ENCODE measurements around the gene PKP3. TPM values are rescaled to one million over a fixed set of nuclear protein-coding genes. Genes with fewer than 3 reads are reported as not detected.
"Not testable (repeated sequence)": the region's sequence is repeated elsewhere in the genome, so short reads cannot be mapped to it uniquely, and the experiment has no call there.

Gene PKP3
- total RNA-seq, 4 donors from 2014 or later, result 0.46 to 5.1 (median 1.5) TPM; not detected in 1

DNA sequence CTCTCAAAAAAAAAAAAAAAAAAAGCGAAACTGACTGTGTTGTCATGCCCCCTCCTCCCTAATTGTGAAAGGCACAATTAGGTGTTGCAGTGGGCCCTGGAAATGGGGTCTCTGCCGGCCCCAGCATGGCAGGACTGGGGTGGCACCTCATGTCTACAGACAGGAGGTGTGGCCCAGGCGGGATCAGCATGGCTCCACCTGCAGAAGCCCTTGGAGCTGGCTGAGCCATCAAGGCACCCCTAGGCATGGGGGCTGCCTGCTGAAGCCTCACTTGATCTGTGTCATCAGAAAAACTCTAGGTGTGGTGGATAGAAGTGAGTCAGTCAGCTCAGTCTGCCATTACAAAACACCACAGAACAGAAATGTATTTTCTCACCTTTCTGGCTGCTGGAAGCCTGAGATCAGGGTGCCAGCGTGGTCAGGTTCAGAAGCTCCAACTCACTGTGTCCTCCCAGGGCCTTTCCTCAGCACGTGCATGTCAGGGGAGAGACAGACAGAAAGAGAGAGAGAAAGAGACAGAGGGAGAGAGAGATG is 34.8 kb upstream of the PKP3 start:
- Histone ChIP-seq H3K9me3 (no peaks in the 10 kb centered on the region), H3K27me3 (no peaks in the 10 kb centered on the region), H3K36me3 (no peaks in the 10 kb centered on the region), H3K4me3 (no peak overlapping the region), H3K4me1 (peaks cover 0 to 5% of the 10 kb centered on the region in 2 donors), H3K27ac (no peak overlapping the region)
- TF ChIP-seq, protein P1, sequence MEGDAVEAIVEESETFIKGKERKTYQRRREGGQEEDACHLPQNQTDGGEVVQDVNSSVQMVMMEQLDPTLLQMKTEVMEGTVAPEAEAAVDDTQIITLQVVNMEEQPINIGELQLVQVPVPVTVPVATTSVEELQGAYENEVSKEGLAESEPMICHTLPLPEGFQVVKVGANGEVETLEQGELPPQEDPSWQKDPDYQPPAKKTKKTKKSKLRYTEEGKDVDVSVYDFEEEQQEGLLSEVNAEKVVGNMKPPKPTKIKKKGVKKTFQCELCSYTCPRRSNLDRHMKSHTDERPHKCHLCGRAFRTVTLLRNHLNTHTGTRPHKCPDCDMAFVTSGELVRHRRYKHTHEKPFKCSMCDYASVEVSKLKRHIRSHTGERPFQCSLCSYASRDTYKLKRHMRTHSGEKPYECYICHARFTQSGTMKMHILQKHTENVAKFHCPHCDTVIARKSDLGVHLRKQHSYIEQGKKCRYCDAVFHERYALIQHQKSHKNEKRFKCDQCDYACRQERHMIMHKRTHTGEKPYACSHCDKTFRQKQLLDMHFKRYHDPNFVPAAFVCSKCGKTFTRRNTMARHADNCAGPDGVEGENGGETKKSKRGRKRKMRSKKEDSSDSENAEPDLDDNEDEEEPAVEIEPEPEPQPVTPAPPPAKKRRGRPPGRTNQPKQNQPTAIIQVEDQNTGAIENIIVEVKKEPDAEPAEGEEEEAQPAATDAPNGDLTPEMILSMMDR (IDR thresholded peaks at IDR 0.05), result no peak
- no peak for TF ChIP-seq POLR2A (IDR thresholded peaks at IDR 0.05)
- intact Hi-C loops (cut with DNase I; ENCODE audit: low total_unique reads), result no loop called here
- peak in 1 of 2 donors; percentile 8 for DNase-seq

DNA sequence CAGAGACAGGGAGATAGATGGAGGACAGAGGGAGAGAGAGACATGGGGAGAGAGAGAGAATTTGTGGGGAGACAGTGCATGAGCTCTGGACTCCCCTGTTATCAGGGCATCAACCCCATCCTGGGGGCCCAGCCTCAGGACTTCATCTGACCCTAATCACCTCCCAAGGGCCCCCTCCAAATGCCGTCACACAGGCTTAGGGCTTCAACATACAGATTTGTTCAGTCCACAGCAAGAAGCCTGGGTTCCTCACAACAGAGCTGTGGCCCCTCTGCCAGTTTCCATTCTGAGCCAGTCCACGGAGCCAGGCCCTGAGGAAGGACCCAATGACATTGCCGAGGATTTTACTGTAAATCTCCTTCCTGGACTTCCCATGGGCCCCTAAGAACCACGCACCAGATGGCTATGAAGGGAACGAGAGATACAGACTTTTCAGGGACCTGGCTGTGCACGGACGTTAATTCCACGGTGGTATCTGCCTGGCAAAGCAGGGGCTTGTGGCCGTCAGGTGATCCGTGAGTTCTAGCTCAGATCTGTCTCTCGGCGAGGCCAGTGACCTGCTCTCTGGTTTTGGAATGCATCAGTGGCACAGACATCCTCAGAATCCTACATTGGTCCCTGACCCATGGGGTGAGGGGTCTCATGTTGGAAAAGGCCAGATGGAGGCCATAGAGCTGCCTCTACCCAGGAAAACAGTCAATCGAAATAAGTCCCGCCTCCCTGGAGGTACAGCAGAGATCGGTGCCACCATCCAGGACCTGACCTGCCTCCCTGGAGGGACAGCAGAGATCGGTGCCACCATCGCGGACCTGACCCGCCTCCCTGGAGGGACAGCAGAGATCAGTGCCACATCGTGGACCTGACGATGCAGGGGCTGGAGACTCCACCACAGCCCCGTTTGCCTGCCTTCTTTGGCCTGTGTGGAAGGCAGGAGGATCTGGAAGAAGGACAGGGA is 33.4 kb upstream of the PKP3 start:
- intact Hi-C loops (cut with DNase I; ENCODE audit: low total_unique reads), result no loop called here
- no peaks in the 10 kb centered on the region for H3K36me3 ChIP-seq
- no peak overlapping the region for H3K4me3 ChIP-seq
- H3K27ac ChIP-seq, result no peak overlapping the region
- H3K27me3 ChIP-seq, result no peaks in the 10 kb centered on the region
- H3K9me3 ChIP-seq, result no peaks in the 10 kb centered on the region
- peak in 1 of 2 donors; percentile 22 for DNase-seq
- peaks cover 0 to 2% of the 10 kb centered on the region in 2 donors for H3K4me1 ChIP-seq
- no peak for TF ChIP-seq POLR2A (IDR thresholded peaks at IDR 0.05)
- TF ChIP-seq, protein P1 (IDR thresholded peaks at IDR 0.05), result no peak

DNA sequence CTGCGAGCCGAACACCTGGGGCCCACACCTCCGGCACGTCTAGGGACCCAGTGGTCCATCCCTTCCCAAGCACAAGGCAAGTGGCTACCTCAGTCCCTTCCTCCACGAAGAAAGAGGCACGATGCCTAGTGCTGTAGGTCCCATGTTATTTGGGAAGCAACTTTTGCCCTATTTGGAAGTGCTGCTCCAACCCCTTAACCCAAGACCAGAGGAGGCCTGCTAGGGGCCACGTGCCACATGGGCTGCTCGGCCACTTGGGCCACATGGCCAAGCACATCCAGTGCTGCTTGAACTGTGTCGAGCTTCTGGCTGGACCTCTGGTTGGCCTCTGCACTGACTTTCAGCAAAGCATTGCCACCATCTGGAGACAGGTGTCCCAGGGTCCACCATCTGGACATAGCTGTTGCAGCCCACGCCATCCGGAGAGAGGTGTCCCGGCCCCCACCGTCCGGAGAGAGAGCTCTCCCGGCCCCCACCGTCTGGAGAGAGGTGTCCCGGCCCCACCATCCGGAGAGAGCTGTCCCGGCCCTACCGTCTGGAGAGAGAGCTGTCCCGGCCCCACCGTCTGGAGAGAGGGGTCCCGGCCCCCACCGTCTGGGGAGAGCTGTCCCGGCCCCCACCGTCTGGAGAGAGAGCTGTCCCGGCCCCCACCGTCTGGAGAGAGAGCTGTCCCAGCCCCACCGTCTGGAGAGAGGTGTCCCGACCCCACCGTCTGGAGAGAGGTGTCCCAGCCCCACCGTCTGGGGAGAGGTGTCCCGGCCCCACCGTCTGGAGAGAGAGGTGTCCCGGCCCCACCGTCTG is 31.2 kb upstream of the PKP3 start:
- Histone ChIP-seq H3K4me3 (no peak overlapping the region), H3K27me3 (peaks cover 0 to 4% of the 10 kb centered on the region in 2 donors), H3K27ac (no peak overlapping the region), H3K4me1 (no peaks in the 10 kb centered on the region), H3K36me3 (no peaks in the 10 kb centered on the region), H3K9me3 (no peaks in the 10 kb centered on the region)
- peak in 1 of 2 donors; percentile 14 for DNase-seq
- intact Hi-C loops (cut with DNase I; ENCODE audit: low total_unique reads), result no loop called here
- TF ChIP-seq POLR2A (IDR thresholded peaks at IDR 0.05), result no peak
- TF ChIP-seq, protein P1 (IDR thresholded peaks at IDR 0.05), result no peak

DNA sequence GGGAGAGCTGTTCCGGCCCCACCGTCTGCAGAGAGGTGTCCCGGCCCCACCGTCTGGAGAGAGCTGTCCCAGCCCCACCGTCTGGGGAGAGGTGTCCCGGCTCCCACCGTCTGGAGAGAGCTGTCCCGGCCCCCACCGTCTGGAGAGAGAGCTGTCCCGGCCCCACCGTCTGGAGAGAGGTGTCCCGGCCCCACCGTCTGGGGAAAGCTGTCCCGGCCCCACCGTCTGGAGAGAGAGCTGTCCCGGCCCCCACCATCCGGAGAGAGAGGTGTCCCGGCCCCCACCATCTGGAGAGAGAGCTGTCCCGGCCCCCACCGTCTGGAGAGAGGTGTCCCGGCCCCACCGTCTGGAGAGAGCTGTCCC is 30.6 kb upstream of the PKP3 start:
- H3K27me3 ChIP-seq; intact Hi-C loops (cut with DNase I; ENCODE audit: low total_unique reads); H3K4me1 ChIP-seq; H3K4me3 ChIP-seq; H3K9me3 ChIP-seq; H3K36me3 ChIP-seq; H3K27ac ChIP-seq: not testable (repeated sequence)
- peak in 1 of 2 donors; percentile 4 for DNase-seq

DNA sequence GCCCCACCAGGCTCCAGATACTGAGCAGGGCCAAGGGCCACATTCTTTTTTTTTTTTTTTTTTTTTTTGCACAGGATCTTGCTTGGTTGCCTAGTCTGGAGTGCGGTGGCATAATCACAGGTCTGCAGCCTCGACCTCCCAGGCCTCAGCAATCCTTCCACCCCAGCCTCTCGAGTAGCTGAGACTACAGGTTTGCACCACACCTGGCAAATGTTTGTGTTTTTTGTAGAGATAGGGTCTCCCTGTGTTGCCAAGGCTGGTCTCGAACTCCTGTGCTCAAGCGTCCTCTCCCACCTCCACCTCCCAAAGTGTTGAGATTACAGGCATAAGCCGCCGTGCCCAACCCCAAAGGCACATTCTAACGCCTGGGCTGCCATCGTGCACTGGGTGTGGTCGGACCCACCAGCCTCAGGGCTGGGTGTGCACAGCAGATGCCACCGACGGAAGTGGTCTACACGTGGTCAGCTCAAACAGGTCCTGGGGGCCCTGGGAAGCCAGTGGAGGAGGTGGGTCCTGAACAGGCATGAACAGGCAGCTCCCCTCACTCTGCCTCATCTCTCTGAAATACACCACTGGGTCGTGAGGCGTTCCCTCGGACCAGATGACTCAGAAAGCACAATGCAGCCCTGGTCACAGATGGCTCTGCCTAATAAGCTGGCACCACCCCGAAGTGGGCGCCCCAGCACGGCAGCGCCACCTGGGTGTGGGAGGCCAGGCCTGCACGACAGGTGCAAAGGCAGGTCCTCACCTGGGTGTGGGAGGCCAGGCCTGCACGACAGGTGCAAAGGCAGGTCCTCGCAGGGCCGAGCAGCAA is 29.9 kb upstream of the PKP3 start:
- DNase-seq, result peak in 1 of 2 donors; percentile 26
- Histone ChIP-seq H3K27me3 (peaks cover 0 to 4% of the 10 kb centered on the region in 2 donors), H3K4me1 (no peaks in the 10 kb centered on the region), H3K4me3 (no peak overlapping the region), H3K9me3 (no peaks in the 10 kb centered on the region), H3K36me3 (no peaks in the 10 kb centered on the region), H3K27ac (no peak overlapping the region)
- intact Hi-C loops (cut with DNase I; ENCODE audit: low total_unique reads), result no loop called here
- no peak for TF ChIP-seq POLR2A (IDR thresholded peaks at IDR 0.05)
- TF ChIP-seq, protein P1 (IDR thresholded peaks at IDR 0.05), result peak in 1 of 4 experiments; percentile 8
